Mammary epithelial cell (primary cell): ENCODE data around the gene MMP17.

Source experiments
- CTCF ChIP-seq, 2 donors: IDR thresholded peaks in 1 of 2; conservative IDR thresholded peaks in 1 of 2; 2 replicates each; pipeline ENCODE4 v1.5.1; 2011 to 2012; ENCODE audit warnings: inconsistent platforms in 2 of 2, low read length in 2 of 2, mild to moderate bottlenecking in 2 of 2, control low read depth in 1 of 2, low read depth in 1 of 2; ENCODE audit not compliant: insufficient read depth in 1 of 2; ENCODE audit errors: extremely low read depth in 1 of 2
- EZH2 ChIP-seq: IDR thresholded peaks from 2 replicates; pipeline ENCODE4 v1.6.1; 2012; ENCODE audit warnings: low read length, inconsistent platforms, borderline replicate concordance

DNA sequence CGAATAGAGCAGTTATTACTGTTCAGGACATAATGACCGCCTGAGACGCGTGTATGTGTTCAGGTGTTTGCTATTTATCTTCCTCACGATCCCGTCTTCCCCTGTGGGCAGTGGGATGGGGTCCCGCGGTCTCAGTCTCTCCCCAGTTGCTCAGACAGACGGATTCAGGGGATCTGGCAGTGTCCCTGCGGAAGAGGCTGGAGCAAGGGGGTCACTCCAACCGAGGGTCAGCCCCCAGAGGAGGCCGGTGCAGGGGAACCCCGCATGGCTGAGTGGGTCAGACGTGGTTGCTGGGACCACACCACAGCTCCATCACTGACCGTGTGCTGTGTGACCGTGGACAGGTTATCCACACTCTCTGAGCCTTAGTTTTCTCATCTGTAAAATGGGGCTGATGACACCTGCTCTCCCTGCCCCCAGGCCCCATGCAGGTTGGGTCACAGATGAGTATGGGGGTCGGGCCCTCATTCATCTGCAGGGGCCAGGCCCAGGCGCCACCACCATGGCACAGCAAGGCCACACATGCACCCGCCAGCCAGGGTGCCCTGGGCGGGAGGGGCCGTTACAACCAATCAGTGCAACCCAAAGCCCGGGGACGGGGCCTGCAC, 5.2 kb downstream of the MMP17 start:
- no peak for TF ChIP-seq CTCF (conservative IDR thresholded peaks at IDR 0.05 in 1 of 2, IDR thresholded peaks at IDR 0.05 in 1 of 2; ENCODE audit: extremely low read depth in 1 of 2, insufficient read depth in 1 of 2, low read depth in 1 of 2, low read length in 2 of 2)
- no peak for TF ChIP-seq EZH2
